ENCODE measurements around the gene LTA.
"Not testable (repeated sequence)": the region's sequence is repeated elsewhere in the genome, so short reads cannot be mapped to it uniquely, and the experiment has no call there.

The LTA gene

GRCh38 chr6:31580438-31580740, 8.3 kb downstream of the LTA start:
- H3K36me3 Mint-ChIP-seq (ENCODE audit: insufficient read depth) = peaks cover 53% of the 10 kb centered on the region
- H3K4me3 Mint-ChIP-seq = peak overlapping the region; percentile 82 to 99
- no peak for DNase-seq
- no peaks in the 10 kb centered on the region for H3K9me3 Mint-ChIP-seq
- H3K4me1 Mint-ChIP-seq (ENCODE audit: low read depth in 2 of 2) = peaks cover 65 to 73% of the 10 kb centered on the region in 2 donors
- no peaks in the 10 kb centered on the region for H3K27me3 Mint-ChIP-seq
- ATAC-seq (replicated peaks) = no peak
- H3K27ac Mint-ChIP-seq = peak overlapping the region; percentile 98 to 99

GRCh38 chr6:31580807-31581433, 8.8 kb downstream of the LTA start:
- H3K36me3 Mint-ChIP-seq (ENCODE audit: insufficient read depth) = peaks cover 49% of the 10 kb centered on the region

GRCh38 chr6:31581434-31582229, 9.5 kb downstream of the LTA start:
- peak overlapping the region; percentile 82 to 99 for H3K4me3 Mint-ChIP-seq
- DNase-seq (no peak), ATAC-seq (replicated peaks) (no peak)
- H3K4me1 Mint-ChIP-seq (ENCODE audit: low read depth in 2 of 2) = peaks cover 69 to 73% of the 10 kb centered on the region in 2 donors
- peak overlapping the region; percentile 98 to 99 for H3K27ac Mint-ChIP-seq
- no peaks in the 10 kb centered on the region for H3K27me3 Mint-ChIP-seq
- H3K36me3 Mint-ChIP-seq (ENCODE audit: insufficient read depth) = peaks cover 45% of the 10 kb centered on the region
- no peaks in the 10 kb centered on the region for H3K9me3 Mint-ChIP-seq

More at GRCh38 chr6:31580807-31581433, 8.8 kb downstream of the LTA start:
- H3K27me3 Mint-ChIP-seq = no peaks in the 10 kb centered on the region
- peak overlapping the region; percentile 82 to 99 for H3K4me3 Mint-ChIP-seq
- peaks cover 65 to 73% of the 10 kb centered on the region in 2 donors for H3K4me1 Mint-ChIP-seq (ENCODE audit: low read depth in 2 of 2)
- H3K9me3 Mint-ChIP-seq = no peaks in the 10 kb centered on the region
- peak; percentile 78 for ATAC-seq (replicated peaks)
- peak overlapping the region; percentile 98 to 99 for H3K27ac Mint-ChIP-seq
- peak; percentile 85 to 91 (median 86) for DNase-seq

GRCh38 chr6:31582230-31582643, 10.1 kb downstream of the LTA start, which contains the start of gene LTB:
Gene LTB, minus strand, starts transcription at chr6:31582424. Its CDS starts 7 bp downstream, at chr6:31582417.
- Mint-ChIP-seq H3K4me3 (peak within 1 kb of the TSS; percentile 82 to 99), H3K9me3 (no peaks in the 10 kb centered on the region), H3K27me3 (no peaks in the 10 kb centered on the region), H3K4me1 (ENCODE audit: low read depth in 2 of 2) (peaks cover 69 to 73% of the 10 kb centered on the region in 2 donors), H3K27ac (peak within 1 kb of the TSS; percentile 98 to 99), H3K36me3 (ENCODE audit: insufficient read depth) (peaks cover 40% of the 10 kb centered on the region)
- DNase-seq (no peak), ATAC-seq (replicated peaks) (peak; percentile 35)

GRCh38 chr6:31585491-31585890, 13.4 kb downstream of the LTA start:
- Mint-ChIP-seq H3K4me3 (peak overlapping the region; percentile 72 to 77), H3K27ac (peak overlapping the region; percentile 88 to 95)
- ATAC-seq (replicated peaks) = peak; percentile 9

GRCh38 chr6:31586008-31586407, 13.9 kb downstream of the LTA start, which contains the start of gene LST1:
Gene LST1, plus strand, starts transcription at chr6:31586277. Its CDS starts 1,023 bp downstream, at chr6:31587300.
- Mint-ChIP-seq H3K27ac (peak within 1 kb of the TSS; percentile 88 to 95), H3K27me3 (no peaks in the 10 kb centered on the region), H3K4me3 (peak within 1 kb of the TSS; percentile 72 to 77), H3K36me3 (ENCODE audit: insufficient read depth) (peaks cover 29% of the 10 kb centered on the region), H3K4me1 (ENCODE audit: low read depth in 2 of 2) (peaks cover 67 to 72% of the 10 kb centered on the region in 2 donors), H3K9me3 (no peaks in the 10 kb centered on the region)
- no peak for ATAC-seq (replicated peaks)
- no peak for DNase-seq

More at GRCh38 chr6:31585491-31585890, 13.4 kb downstream of the LTA start:
- DNase-seq = no peak
- H3K27me3 Mint-ChIP-seq = no peaks in the 10 kb centered on the region
- peaks cover 70 to 74% of the 10 kb centered on the region in 2 donors for H3K4me1 Mint-ChIP-seq (ENCODE audit: low read depth in 2 of 2)
- peaks cover 34% of the 10 kb centered on the region for H3K36me3 Mint-ChIP-seq (ENCODE audit: insufficient read depth)
- H3K9me3 Mint-ChIP-seq = no peaks in the 10 kb centered on the region

- DNase-seq (peak in 1 of 3 experiments; percentile 44), ATAC-seq (replicated peaks) (peak; percentile 76)
- H3K27me3 Mint-ChIP-seq = no peaks in the 10 kb centered on the region
- H3K4me3 Mint-ChIP-seq = peak overlapping the region; percentile 72 to 77
- no peaks in the 10 kb centered on the region for H3K9me3 Mint-ChIP-seq
- peaks cover 21% of the 10 kb centered on the region for H3K36me3 Mint-ChIP-seq (ENCODE audit: insufficient read depth)
- peak overlapping the region; percentile 88 to 95 for H3K27ac Mint-ChIP-seq
- H3K4me1 Mint-ChIP-seq (ENCODE audit: low read depth in 2 of 2) = peaks cover 62 to 65% of the 10 kb centered on the region in 2 donors
These were observed 14.7 kb downstream of the LTA start for GRCh38 chr6:31586599-31587281.

- ATAC-seq (replicated peaks) (no peak), DNase-seq (no peak)
- peak overlapping the region; percentile 88 to 95 for H3K27ac Mint-ChIP-seq
- peaks cover 54 to 60% of the 10 kb centered on the region in 2 donors for H3K4me1 Mint-ChIP-seq (ENCODE audit: low read depth in 2 of 2)
- H3K27me3 Mint-ChIP-seq = no peaks in the 10 kb centered on the region
- peaks cover 32% of the 10 kb centered on the region for H3K36me3 Mint-ChIP-seq (ENCODE audit: insufficient read depth)
- peak overlapping the region; percentile 72 to 77 for H3K4me3 Mint-ChIP-seq
- no peaks in the 10 kb centered on the region for H3K9me3 Mint-ChIP-seq
These were observed 16.0 kb downstream of the LTA start for GRCh38 chr6:31587791-31588777.

- H3K4me3 Mint-ChIP-seq = peak overlapping the region; percentile 42 to 77
- H3K9me3 Mint-ChIP-seq = no peaks in the 10 kb centered on the region
- ATAC-seq (replicated peaks) = no peak
- peaks cover 40% of the 10 kb centered on the region for H3K36me3 Mint-ChIP-seq (ENCODE audit: insufficient read depth)
- peaks cover 57 to 66% of the 10 kb centered on the region in 2 donors for H3K4me1 Mint-ChIP-seq (ENCODE audit: low read depth in 2 of 2)
- H3K27ac Mint-ChIP-seq = peak overlapping the region; percentile 83 to 95
- no peak for DNase-seq
- H3K27me3 Mint-ChIP-seq = no peaks in the 10 kb centered on the region
These were observed 17.0 kb downstream of the LTA start for GRCh38 chr6:31588871-31589650.

GRCh38 chr6:31590691-31591090, 18.6 kb downstream of the LTA start:
- not testable (repeated sequence) for H3K27me3 Mint-ChIP-seq; H3K9me3 Mint-ChIP-seq; DNase-seq; ATAC-seq (replicated peaks)
- peaks cover 36% of the 10 kb centered on the region for H3K36me3 Mint-ChIP-seq (ENCODE audit: insufficient read depth)
- H3K4me3 Mint-ChIP-seq = peak overlapping the region in 1 of 2 donors; percentile 77
- peaks cover 49 to 65% of the 10 kb centered on the region in 2 donors for H3K4me1 Mint-ChIP-seq (ENCODE audit: low read depth in 2 of 2)
- peak overlapping the region in 1 of 2 donors; percentile 71 for H3K27ac Mint-ChIP-seq

- peaks cover 44 to 59% of the 10 kb centered on the region in 2 donors for H3K4me1 Mint-ChIP-seq (ENCODE audit: low read depth in 2 of 2)
- no peaks in the 10 kb centered on the region for H3K27me3 Mint-ChIP-seq
- H3K27ac Mint-ChIP-seq = peak overlapping the region; percentile 71 to 91
- peak overlapping the region; percentile 77 to 78 for H3K4me3 Mint-ChIP-seq
- H3K36me3 Mint-ChIP-seq (ENCODE audit: insufficient read depth) = peaks cover 31% of the 10 kb centered on the region
- peak; percentile 19 for ATAC-seq (replicated peaks)
- DNase-seq = no peak
- H3K9me3 Mint-ChIP-seq = no peaks in the 10 kb centered on the region
These were observed 20.3 kb downstream of the LTA start for GRCh38 chr6:31592396-31592771.

GRCh38 chr6:31597006-31597405, 24.9 kb downstream of the LTA start:
- Mint-ChIP-seq H3K9me3 (no peaks in the 10 kb centered on the region), H3K36me3 (ENCODE audit: insufficient read depth) (peaks cover 28% of the 10 kb centered on the region), H3K27ac (peak overlapping the region in 1 of 2 donors; percentile 56), H3K4me3 (peak overlapping the region in 1 of 2 donors; percentile 47), H3K27me3 (no peaks in the 10 kb centered on the region), H3K4me1 (ENCODE audit: low read depth in 2 of 2) (peaks cover 33 to 42% of the 10 kb centered on the region in 2 donors)
- DNase-seq (peak; percentile 47 to 51 (median 49)), ATAC-seq (replicated peaks) (peak; percentile 60)
